ENCODE results near the gene NDC80.

DNA sequence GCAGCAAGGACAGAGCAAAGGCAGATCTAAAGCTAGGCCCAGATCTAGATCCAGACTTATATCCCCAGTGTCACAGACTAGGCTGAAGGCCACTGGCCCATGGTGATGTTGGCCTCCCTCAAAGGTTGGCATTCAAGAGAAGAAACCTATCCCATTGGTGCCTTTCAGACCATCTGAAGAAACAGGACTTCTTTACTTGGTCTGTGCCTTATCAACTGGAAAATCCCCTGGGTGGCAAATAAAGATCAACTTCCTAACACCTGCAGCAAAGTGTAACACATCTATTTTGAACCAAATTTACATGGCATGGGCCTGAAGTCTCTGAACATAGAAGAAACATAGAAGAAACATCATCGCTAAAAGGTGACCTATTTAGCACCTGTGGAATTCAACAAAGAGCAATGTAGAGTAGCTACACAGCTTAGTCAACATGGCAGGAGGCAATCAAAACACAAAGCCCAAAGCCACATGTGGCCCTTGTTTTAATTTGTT is 35.9 kb upstream of the NDC80 start:
- no peak for TF ChIP-seq GATA2 (IDR thresholded peaks at IDR 0.05; ENCODE audit: low read depth, low read length)
- no peak for TF ChIP-seq GATA3 (IDR thresholded peaks at IDR 0.05; ENCODE audit: low read depth, low read length)
